Ovary (tissue), 9 donors: ENCODE measurements around the gene RPL18. TPM values are rescaled to one million over a fixed set of nuclear protein-coding genes. Genes with fewer than 3 reads are reported as not detected.

Source experiments
- DNase-seq, 5 donors: peaks; one replicate each; pipeline ENCODE4 v3.0.0-alpha.2; 2019 to 2020
- H3K27ac ChIP-seq, 2 donors: fragments of 200-600 bp; one replicate each; pipeline versions ENCODE4 v1.5.1 to v1.8.0; 2019 to 2022
- H3K27me3 ChIP-seq: fragments of 200-600 bp; one replicate; pipeline ENCODE4 v1.8.0; 2022
- H3K36me3 ChIP-seq: fragments of 200-600 bp; sonication (generic); one replicate; pipeline ENCODE4 v1.5.1; 2019
- H3K4me1 ChIP-seq: one replicate; pipeline ENCODE4 v1.8.1; 2013; ENCODE audit warnings: mild to moderate bottlenecking, moderate library complexity; ENCODE audit not compliant: insufficient read depth
- H3K4me3 ChIP-seq: fragments of 200-600 bp; sonication (generic); one replicate; pipeline ENCODE4 v1.5.1; 2017
- H3K9me3 ChIP-seq, 2 donors: fragments of 200-600 bp in 1 of 2; sonication (generic) in 1 of 2; one replicate each; pipeline versions ENCODE4 v1.5.1 to v1.8.1; 2013 to 2019; ENCODE audit warnings: mild to moderate bottlenecking in 1 of 2, moderate library complexity in 1 of 2
- EP300 ChIP-seq: sonication (generic); formaldehyde crosslinking; IDR thresholded peaks from one replicate; pipeline ENCODE4 v1.6.1; 2017; ENCODE audit warnings: antibody characterized with exemption
- POLR2A ChIP-seq: fragments of 450-650 bp; IDR thresholded peaks from one replicate; pipeline ENCODE4 v1.6.1; 2017; ENCODE audit warnings: antibody characterized with exemption, mild to moderate bottlenecking, moderate library complexity
- WGBS, 3 donors: extraction: QIAGEN DNeasy Blood & Tissue Kit in 1 of 3; methylation state at CpG; one replicate each; pipeline versions ENCODE4 v1.1.5 to v1.1.7; 2013 to 2017; 5-methylcytosine and 5-hydroxymethylcytosine counted together
- intact Hi-C, 4 donors: fragments of 100-400 bp; cut with DNase I; formaldehyde crosslinking; loops; one replicate each; pipeline versions ENCODE4 v1.11.0 to v1.15.1; 2022 to 2023
- polyA plus RNA-seq, 2 donors: library from polyadenylated mRNA; stranded (reverse); fragments of 200-250 nt in 1 of 2; fragments of 350-450 nt in 1 of 2; fragmentation: Illumina TruSeq in 1 of 2; extraction: RNeasy Lipid Tissue Mini Kit (QIAGEN cat#74804) in 1 of 2; gene quantifications; one replicate each; pipeline ENCODE4 v1.2.3, GENCODE V29; 2013 to 2014
- total RNA-seq, 7 donors: library from RNA; depleted of rRNA in 2 of 7; stranded (reverse); fragments of >200 nt in 2 of 7; fragmentation: NEBNext Ultra II Directional in 3 of 7; extraction: Animal tissue kit (Norgen Biotek cat#: 25700) in 3 of 7; gene quantifications; one replicate each; pipeline versions ENCODE4 v1.1.0 to v1.2.4, GENCODE V29; 2016 to 2023
- TF ChIP-seq, protein P1 (sequence below), 3 donors: fragments of 450-650 bp in 2 of 3; fragments of 200-600 bp in 1 of 3; IDR thresholded peaks; one replicate each; pipeline versions ENCODE4 v1.5.1 to v1.8.0; 2016 to 2022; ENCODE audit warnings: antibody characterized with exemption in 3 of 3, mild to moderate bottlenecking in 1 of 3
- donor health status: DM: no; HTN: no; CAD: no; lungs with moderate emphysema.
- donor health status: DM: no; HTN: no; CAD: no.
- donor health status: Bipolar disorder and iron deficiency.
- donor health status: DM: yes; HTN: yes; CAD: no.
- donor health status: DM: no; HTN: no; CAD: no.
- donor health status: DM: yes; HTN: yes; CAD: no.

RPL18 gene
- total and polyA plus RNA-seq, 9 donors = 1,780 to 8,435 (median 3,584) TPM

DNA sequence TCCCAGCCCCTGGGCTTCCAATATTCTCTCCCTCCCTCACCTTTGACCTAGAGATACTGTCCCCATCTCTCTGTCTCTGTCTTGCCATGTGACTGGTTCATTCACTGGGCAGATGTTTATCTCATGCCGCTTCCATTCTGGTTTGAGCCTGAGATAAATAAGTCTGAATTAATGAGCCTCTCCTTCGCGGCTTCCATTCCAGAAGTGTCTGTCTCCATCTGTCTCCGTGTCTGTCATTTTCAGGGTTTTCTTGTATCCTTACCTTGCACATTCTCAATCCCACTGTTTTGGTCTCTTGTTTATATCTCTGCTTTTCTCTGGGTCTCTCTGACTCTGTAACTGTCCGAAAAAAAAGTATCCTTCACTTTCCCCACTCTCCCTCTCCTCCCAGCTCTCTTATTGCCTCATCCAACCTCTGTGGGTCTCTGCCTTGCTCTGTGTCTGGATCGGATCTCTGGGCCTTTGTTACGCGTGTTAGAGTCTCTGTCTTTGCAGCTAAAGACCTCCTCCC, 4.6 kb upstream of the RPL18 start:
- whole genome bisulfite sequencing, 3 donors = 11 to 13% (median 12%) methylated on average over 8 of the region's 8 CpGs
- Histone ChIP-seq H3K27ac (peak overlapping the region; percentile 56 to 69), H3K9me3 (no peaks in the 10 kb centered on the region), H3K27me3 (no peaks in the 10 kb centered on the region), H3K36me3 (no peaks in the 10 kb centered on the region), H3K4me1 (peaks cover 3% of the 10 kb centered on the region), H3K4me3 (no peak overlapping the region)
- intact Hi-C loops = no loop called here
- peak in 2 of 5 donors; percentile 13 to 19 for DNase-seq
- no peak for TF ChIP-seq POLR2A
- TF ChIP-seq, protein P1, sequence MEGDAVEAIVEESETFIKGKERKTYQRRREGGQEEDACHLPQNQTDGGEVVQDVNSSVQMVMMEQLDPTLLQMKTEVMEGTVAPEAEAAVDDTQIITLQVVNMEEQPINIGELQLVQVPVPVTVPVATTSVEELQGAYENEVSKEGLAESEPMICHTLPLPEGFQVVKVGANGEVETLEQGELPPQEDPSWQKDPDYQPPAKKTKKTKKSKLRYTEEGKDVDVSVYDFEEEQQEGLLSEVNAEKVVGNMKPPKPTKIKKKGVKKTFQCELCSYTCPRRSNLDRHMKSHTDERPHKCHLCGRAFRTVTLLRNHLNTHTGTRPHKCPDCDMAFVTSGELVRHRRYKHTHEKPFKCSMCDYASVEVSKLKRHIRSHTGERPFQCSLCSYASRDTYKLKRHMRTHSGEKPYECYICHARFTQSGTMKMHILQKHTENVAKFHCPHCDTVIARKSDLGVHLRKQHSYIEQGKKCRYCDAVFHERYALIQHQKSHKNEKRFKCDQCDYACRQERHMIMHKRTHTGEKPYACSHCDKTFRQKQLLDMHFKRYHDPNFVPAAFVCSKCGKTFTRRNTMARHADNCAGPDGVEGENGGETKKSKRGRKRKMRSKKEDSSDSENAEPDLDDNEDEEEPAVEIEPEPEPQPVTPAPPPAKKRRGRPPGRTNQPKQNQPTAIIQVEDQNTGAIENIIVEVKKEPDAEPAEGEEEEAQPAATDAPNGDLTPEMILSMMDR (IDR thresholded peaks at IDR 0.05) = no peak
- TF ChIP-seq EP300 = no peak

DNA sequence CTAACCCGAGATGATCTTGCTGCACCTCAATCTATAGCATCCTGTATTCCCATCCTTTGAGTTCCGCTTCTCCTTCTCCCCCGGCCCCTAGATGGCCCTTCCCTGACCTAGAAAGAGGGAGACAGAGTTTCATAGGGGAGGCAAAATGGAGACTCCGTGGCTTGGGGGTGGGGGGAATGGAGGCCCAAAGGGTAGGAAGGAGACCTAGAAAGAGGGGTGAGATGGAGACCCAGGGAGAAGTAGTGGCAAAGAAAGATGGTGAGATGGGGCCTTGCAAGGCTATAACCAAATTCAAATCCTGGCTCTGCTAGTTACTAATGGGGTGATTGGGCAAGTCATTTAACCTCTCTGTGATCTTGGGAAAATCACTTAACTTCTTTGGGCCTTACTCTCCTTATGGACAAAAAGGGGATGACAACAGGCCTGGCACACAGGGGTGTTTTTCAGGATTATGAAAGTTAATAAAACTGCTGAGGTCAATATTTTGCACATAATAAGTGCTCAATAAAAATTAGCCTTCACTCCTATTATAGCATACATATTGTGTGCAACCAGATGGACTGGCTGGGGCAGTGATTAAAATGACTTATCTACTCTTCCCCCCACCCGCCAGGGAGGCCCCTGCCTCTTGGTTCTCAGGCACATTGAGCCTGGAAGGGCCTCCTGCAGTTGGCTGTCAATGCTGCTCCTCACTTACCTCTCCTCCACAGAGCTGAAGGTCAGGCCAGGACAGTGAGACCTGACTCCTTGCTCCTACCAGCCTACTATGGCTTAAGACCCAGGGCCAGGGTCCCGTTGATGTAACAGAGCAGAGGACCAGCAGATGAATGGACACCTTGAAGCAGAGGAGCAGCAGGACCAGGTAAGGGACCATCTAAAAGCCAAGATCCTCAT, 961 bp upstream of the RPL18 start:
- Histone ChIP-seq H3K9me3 (no peaks in the 10 kb centered on the region), H3K27ac (peak overlapping the region; percentile 5 to 91), H3K4me1 (peaks cover 7% of the 10 kb centered on the region), H3K27me3 (no peaks in the 10 kb centered on the region), H3K36me3 (no peaks in the 10 kb centered on the region), H3K4me3 (peak overlapping the region; percentile 52)
- DNase-seq = peak in 2 of 5 donors; percentile 29 to 42
- WGBS, 3 donors = 24 to 32% (median 30%) methylated on average over 6 of the region's 6 CpGs
- intact Hi-C loops = loop anchor here in 2 of 4 donors (10.0 kb wide), 2 partner anchors 135 to 295 kb away; partner anchors contain the start of gene EMP3 (in 1 of the 2)
- TF ChIP-seq EP300 = no peak
- TF ChIP-seq, protein P1 (IDR thresholded peaks at IDR 0.05) = peak in 2 of 3 donors; percentile 14 to 24

DNA sequence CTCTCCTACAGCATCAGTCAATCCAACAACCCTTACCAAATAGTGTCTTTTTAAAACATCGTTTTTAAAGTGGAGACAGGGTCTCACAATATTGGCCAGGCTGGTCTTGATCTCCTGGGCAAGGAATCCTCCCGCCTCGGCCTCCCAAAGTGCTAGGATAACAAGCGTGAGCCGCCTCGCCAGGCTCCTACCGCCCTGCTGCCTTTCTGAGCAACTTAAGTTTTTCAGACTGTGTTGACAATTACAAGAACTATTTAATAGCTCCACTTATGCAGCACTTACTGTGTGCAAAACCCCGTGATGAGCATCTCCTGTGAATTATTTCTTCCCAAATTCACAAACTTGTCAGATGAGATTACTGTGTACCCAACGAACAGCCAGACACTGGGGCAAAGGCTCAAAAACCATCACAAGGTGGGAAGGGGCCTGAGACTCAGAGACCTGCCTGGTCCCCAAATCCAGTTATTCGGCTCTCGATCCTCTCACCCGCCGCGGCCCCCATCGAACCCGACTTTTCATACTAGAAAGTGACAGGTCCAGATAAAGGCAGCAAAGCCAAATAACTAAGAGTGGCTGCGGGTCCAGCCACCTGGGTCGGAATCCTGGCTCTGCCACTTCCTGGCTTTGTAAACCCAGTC, 581 bp downstream of the RPL18 start:
- TF ChIP-seq, protein P1 (IDR thresholded peaks at IDR 0.05) = no peak
- no peak for TF ChIP-seq EP300
- no peak for TF ChIP-seq POLR2A
- Histone ChIP-seq H3K4me3 (peak overlapping the region; percentile 74), H3K27me3 (no peaks in the 10 kb centered on the region), H3K36me3 (no peaks in the 10 kb centered on the region), H3K4me1 (peaks cover 5% of the 10 kb centered on the region), H3K27ac (peak overlapping the region; percentile 38 to 54), H3K9me3 (no peaks in the 10 kb centered on the region)
- DNase-seq = peak in 2 of 5 donors; percentile 46 to 56
- intact Hi-C loops = loop anchor here in 2 of 4 donors (10.0 kb wide), 2 partner anchors 134 to 294 kb away; partner anchors contain the start of gene EMP3 (in 1 of the 2)
- 0 to 1% (median 1%) methylated on average over 18 of the region's 18 CpGs for WGBS, 3 donors

DNA sequence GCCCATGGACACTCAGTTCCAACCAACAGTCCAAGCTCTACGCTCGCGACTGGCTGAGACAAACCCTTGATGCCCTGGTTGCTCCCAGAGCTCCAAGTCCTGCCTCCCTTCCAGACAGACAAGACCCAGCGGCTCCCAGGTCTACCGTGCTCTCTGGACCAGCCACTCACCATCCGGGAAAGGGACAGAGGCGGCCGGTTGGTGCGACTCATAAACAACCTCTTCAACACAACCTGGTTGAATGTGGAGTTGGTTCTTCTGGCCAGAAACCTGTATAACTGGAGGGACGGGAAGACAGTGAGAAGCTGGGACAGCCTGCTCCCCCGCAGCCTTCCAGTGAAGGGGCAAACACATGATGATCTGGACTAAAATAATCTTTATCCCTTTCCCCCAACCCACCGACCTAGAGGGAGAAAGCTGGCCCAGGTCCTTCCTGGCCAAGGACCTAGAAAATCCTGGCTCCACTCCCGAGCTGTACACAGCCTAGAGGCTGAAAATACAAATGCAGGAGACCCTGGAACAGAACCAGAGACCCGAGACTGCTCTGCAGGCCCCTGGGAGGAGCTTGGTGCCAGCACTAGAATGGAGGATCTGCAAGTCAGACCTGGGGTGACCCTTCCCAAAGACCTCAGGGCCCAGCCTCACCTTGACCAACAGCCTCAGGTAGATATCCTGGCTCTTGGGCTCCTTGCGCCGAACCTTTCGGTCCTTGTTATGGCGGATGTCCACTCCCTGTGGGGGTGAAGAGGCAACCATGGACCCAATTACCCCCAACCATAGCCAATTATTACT, 1.6 kb downstream of the RPL18 start:
- Histone ChIP-seq H3K4me3 (no peak overlapping the region), H3K36me3 (no peaks in the 10 kb centered on the region), H3K9me3 (no peaks in the 10 kb centered on the region), H3K4me1 (peaks cover 4% of the 10 kb centered on the region), H3K27me3 (no peaks in the 10 kb centered on the region), H3K27ac (no peak overlapping the region)
- peak in 2 of 5 donors; percentile 61 to 65 for DNase-seq
- TF ChIP-seq, protein P1 (IDR thresholded peaks at IDR 0.05) = no peak
- no peak for TF ChIP-seq EP300
- TF ChIP-seq POLR2A = no peak
- intact Hi-C loops = loop anchor here in 2 of 4 donors (10.0 kb wide), 2 partner anchors 133 to 293 kb away; partner anchors contain the start of gene EMP3 (in 1 of the 2)
- 27 to 49% (median 29%) methylated on average over 18 of the region's 18 CpGs for WGBS, 3 donors
